Gastrocnemius medialis (tissue), 4 donors: Measurements from ENCODE around the gene THAP4.

ENCODE experiments used
- CTCF ChIP-seq, 5 experiments: fragments of 450-650 bp in 3 of 5; fragments of 200-600 bp in 2 of 5; sonication (generic) in 2 of 5; IDR thresholded peaks in 4 of 5; conservative IDR thresholded peaks in 1 of 5; 1 replicate in 4 of 5; 2 replicates in 1 of 5; pipeline ENCODE4 v1.5.1; 2016 to 2019; ENCODE audit warnings: antibody characterized with exemption in 5 of 5, mild to moderate bottlenecking in 3 of 5, moderate library complexity in 3 of 5
- POLR2A ChIP-seq, 2 donors: fragments of 450-650 bp; IDR thresholded peaks; one replicate each; pipeline ENCODE4 v1.6.1; 2017; ENCODE audit warnings: antibody characterized with exemption in 2 of 2, mild to moderate bottlenecking in 2 of 2, moderate library complexity in 2 of 2

GRCh38 chr2:241545106-241545505, 91.9 kb downstream of the THAP4 start:
- TF ChIP-seq POLR2A (IDR thresholded peaks at IDR 0.05) = no peak
- no peak for TF ChIP-seq CTCF (IDR thresholded peaks at IDR 0.05 in 4 of 5, conservative IDR thresholded peaks at IDR 0.05 in 1 of 5)
